ENCODE data around the gene TMEM225B.
"Not testable (repeated sequence)": the region's sequence is repeated elsewhere in the genome, so short reads cannot be mapped to it uniquely, and the experiment has no call there.

The TMEM225B gene, protein sequence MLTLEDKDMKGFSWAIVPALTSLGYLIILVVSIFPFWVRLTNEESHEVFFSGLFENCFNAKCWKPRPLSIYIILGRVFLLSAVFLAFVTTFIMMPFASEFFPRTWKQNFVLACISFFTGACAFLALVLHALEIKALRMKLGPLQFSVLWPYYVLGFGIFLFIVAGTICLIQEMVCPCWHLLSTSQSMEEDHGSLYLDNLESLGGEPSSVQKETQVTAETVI

DNA sequence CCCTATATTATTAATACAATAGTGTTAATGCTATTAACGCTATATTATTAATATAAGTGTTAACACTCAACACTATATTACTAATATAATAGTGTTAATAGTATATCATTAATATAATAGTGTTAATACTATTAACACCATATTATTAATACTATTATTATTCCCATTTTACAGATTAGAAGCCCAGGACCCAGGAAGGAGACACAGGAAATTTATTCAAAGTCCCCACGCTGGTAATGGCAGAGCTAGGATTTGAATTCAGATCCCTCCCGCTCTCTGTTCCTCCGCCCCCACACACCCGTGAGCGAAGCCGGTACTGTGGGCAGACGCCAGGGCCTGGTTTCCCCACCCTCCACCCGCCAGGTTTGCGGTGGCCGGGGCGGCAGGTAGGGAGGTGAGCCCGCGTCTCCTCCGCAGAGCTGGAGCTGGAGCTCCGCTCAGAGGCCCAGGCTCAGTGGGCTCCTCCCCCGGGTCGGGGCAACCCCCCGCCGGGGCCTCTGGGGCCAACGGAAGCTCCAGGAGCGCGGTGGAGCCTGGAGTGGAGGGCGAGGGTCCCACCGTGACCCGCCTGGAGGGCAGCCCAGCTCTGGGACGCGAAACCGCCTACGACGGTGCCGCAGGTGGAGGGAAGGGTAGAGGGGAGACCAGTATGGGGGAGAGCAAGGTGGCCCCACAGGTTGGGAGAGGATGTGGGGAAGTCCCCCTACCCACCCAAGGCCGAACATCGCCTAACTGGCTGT, at the start of gene TMEM225B:
TMEM225B (plus strand) TSS at position 506 of the 740 bp plus-strand sequence. CDS start 6,122 bp downstream, outside the sequence.
- no peak within 1 kb of the TSS for H3K27ac ChIP-seq
- TF ChIP-seq, protein P1, sequence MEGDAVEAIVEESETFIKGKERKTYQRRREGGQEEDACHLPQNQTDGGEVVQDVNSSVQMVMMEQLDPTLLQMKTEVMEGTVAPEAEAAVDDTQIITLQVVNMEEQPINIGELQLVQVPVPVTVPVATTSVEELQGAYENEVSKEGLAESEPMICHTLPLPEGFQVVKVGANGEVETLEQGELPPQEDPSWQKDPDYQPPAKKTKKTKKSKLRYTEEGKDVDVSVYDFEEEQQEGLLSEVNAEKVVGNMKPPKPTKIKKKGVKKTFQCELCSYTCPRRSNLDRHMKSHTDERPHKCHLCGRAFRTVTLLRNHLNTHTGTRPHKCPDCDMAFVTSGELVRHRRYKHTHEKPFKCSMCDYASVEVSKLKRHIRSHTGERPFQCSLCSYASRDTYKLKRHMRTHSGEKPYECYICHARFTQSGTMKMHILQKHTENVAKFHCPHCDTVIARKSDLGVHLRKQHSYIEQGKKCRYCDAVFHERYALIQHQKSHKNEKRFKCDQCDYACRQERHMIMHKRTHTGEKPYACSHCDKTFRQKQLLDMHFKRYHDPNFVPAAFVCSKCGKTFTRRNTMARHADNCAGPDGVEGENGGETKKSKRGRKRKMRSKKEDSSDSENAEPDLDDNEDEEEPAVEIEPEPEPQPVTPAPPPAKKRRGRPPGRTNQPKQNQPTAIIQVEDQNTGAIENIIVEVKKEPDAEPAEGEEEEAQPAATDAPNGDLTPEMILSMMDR (IDR thresholded peaks at IDR 0.05) = no peak
- no peak for TF ChIP-seq ZFX (IDR thresholded peaks at IDR 0.05; ENCODE audit: borderline replicate concordance)

DNA sequence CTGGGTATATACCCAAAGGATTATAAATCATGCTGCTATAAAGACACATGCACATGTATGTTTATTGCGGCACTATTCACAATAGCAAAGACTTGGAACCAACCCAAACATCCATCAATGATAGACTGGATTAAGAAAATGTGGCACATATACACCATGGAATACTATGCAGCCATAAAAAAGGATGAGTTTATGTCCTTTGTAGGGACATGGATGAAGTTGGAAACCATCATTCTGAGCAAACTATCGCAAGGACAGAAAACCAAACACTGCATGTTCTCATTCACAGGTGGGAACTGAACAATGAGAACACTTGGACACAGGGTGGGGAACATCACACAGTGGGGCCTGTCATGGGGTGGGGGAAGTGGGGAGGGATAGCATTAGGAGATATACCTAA, 48.5 kb upstream of the TMEM225B start:
- H3K27ac ChIP-seq = not testable (repeated sequence)

DNA sequence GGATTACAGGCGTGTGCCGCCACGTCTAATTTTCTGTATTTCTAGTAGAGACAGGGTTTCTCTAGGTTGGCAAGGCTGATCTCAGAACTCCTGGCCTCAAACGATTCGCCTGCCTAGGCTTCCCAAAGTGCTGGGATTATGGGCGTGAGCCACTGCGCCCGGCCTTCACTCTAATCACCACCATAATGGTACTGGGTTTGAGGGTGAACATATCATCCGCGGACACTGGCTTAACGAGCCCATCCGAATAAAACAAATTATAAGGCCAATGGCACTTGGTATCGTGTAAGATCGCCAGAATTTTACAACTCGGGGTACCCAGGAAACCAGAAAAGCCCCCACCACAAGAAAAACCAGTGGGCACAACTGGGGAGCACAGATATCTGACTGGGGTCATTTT, 46.7 kb upstream of the TMEM225B start:
- H3K27ac ChIP-seq = no peak overlapping the region

DNA sequence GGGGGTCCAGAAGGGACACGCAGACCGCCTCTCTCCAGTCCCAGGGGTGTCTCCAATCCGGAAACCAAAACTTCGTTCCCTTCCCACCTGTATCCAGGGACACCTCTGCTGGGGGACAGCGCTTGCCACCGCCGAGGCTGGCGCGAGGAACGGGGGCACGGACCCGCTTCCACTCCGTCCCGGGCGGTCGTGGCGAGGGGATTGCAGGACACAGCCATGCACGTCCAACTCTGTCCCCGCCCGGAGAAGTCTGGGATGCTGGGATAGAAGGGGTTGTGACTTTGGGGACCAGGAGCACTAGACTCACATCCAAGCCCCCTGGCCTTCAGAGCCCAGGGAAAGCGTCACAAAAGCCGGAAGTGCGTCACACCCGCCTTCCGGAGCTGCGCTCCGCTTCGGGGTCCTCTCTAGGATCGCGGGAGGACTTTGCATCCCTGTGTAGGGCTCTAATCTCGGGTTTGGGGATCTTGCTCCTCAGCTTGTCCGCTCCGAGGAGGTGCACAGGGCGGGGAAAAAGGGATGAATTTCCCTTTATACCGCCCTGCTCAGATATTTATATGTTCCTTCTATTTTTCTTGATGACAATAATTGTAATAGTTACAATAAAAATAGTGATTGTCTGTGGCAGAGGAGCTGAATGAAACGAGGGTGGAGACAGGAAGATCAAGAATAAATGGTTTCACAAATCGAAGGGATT, 46.2 kb upstream of the TMEM225B start, which contains the start of gene FAM200A:
FAM200A (minus strand) TSS at position 348 of the 697 bp plus-strand sequence. CDS start 3,707 bp downstream, outside the sequence.
- H3K27ac ChIP-seq = no peak within 1 kb of the TSS
- TF ChIP-seq ZFX (IDR thresholded peaks at IDR 0.05; ENCODE audit: borderline replicate concordance) = no peak
- TF ChIP-seq, protein P1 (IDR thresholded peaks at IDR 0.05) = no peak

More for the DNA sequence above, 46.7 kb upstream of the TMEM225B start:
- TF ChIP-seq, protein P1 (IDR thresholded peaks at IDR 0.05) = no peak
- no peak for TF ChIP-seq ZFX (IDR thresholded peaks at IDR 0.05; ENCODE audit: borderline replicate concordance)

DNA sequence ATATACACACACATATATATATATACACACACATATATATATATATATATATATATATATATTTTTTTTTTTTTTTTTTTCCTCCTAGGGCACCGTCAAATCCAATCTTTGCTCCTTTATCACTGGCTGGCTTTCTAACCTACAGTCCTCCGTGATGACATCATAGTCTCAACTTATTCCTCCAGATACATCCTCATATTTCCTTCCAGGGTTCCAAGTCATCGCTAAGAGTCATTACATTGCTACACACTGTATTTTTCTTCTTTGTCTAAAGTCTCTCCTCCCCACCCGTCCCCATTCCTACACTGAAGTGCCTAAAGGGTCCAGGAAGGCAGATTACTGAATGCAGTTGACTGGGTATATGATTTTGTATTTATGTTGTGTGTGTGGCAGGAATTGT, 45.0 kb upstream of the TMEM225B start:
- no peak for TF ChIP-seq ZFX (IDR thresholded peaks at IDR 0.05; ENCODE audit: borderline replicate concordance)
- TF ChIP-seq, protein P1 (IDR thresholded peaks at IDR 0.05) = no peak
- H3K27ac ChIP-seq = no peak overlapping the region

DNA sequence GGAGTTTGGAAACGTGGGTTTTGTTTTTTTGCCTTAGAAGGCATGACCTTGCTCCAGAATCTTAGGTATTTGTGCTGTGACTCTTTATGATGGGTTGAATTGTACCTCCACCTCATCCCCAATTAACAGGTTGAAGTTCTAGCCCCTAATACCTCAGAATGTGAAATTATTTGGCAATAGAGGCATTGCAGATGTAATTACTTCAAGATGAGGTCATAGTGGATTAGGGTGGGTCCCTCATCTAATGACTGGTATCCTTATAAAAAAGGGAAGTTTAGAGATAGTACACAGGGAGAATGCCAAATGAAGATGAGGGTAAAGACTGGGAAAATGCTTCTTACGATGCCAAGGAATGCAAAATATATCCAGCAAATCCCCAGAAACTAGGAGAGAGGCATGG, 43.1 kb upstream of the TMEM225B start:
- TF ChIP-seq, protein P1 (IDR thresholded peaks at IDR 0.05) = no peak
- no peak for TF ChIP-seq ZFX (IDR thresholded peaks at IDR 0.05; ENCODE audit: borderline replicate concordance)
- no peak overlapping the region for H3K27ac ChIP-seq

DNA sequence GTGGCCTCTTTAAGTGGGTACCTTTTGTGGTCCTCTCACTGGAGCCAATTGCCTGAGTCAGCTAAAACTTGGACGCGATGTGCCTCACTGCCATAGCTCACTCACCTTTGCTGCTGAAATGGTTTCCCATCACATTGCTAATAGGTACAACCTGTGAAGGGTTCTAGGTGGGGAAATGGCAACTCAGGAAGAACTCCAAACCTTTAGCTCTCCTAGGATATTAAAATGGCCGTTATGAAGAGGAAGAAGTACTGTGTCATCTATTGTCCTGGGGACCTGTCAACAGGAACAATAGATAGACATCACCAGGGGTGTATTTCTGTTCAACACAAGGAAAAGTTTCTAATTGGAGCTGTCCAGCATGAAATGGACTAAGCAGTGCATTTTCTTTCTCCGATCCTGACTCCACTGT, 40.9 kb upstream of the TMEM225B start:
- no peak overlapping the region for H3K27ac ChIP-seq
- TF ChIP-seq, protein P1 (IDR thresholded peaks at IDR 0.05) = no peak
- TF ChIP-seq ZFX (IDR thresholded peaks at IDR 0.05; ENCODE audit: borderline replicate concordance) = no peak

Measured in 22Rv1 (cell line).